ENCODE measurements around the gene MLANA.

The MLANA gene, protein sequence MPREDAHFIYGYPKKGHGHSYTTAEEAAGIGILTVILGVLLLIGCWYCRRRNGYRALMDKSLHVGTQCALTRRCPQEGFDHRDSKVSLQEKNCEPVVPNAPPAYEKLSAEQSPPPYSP

DNA sequence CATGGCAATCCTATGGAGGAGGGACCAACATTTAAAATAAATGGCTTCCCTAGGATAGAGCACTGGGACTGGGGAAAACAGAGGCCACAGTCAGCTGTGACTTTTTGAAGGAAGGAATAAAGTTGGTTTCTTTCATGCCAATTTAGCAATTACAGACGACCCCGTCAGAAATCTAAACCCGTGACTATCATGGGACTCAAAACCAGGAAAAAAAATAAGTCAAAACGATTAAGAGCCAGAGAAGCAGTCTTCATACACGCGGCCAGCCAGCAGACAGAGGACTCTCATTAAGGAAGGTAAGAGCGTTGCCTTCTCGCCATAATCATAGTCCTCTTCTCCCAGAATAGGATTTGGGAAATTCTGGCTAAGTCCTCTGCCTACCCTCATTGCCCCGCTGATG, at the start of gene MLANA:
Gene MLANA, plus strand, starts transcription at position 249 of the 400 bp plus-strand sequence. CDS start 1,586 bp downstream, outside the sequence.
- no peak for DNase-seq

DNA sequence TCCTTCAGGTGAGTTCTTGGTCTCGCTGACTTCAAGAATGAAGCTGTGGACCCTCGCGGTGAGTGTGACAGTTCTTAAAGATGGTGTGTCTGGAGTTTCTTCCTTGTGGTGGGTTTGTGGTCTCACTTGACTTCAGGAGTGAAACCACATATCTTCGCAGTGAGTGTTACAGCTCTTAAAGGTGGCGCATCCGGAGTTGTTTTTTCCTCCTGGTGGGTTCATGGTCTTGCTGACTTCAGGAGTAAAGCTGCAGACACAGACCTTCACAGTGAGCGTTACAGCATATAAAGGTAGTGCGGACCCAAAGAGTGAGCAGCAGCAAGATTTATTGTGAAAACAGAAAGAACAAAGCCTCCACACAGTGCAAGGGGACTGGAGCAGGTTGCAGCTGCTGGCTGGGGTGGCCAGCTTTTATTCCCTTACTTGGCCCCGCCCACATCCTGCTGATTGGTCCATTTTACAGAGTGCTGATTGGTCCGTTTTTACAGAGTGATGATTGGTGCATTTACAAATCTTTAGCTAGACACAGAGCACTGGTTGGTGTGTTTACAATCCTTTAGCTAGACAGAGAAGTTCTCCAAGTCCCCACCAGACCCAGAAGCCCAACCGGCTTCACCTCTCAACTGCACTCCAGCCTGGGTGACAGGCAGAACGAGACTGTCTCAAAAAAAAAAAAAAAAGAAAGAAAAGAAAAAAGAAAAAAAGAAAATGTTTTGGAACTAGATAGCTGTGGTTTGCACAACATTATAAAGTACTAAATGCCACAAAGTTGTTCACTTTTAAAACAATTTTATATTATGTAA, 48.7 kb upstream of the MLANA start:
- no peak for DNase-seq

DNA sequence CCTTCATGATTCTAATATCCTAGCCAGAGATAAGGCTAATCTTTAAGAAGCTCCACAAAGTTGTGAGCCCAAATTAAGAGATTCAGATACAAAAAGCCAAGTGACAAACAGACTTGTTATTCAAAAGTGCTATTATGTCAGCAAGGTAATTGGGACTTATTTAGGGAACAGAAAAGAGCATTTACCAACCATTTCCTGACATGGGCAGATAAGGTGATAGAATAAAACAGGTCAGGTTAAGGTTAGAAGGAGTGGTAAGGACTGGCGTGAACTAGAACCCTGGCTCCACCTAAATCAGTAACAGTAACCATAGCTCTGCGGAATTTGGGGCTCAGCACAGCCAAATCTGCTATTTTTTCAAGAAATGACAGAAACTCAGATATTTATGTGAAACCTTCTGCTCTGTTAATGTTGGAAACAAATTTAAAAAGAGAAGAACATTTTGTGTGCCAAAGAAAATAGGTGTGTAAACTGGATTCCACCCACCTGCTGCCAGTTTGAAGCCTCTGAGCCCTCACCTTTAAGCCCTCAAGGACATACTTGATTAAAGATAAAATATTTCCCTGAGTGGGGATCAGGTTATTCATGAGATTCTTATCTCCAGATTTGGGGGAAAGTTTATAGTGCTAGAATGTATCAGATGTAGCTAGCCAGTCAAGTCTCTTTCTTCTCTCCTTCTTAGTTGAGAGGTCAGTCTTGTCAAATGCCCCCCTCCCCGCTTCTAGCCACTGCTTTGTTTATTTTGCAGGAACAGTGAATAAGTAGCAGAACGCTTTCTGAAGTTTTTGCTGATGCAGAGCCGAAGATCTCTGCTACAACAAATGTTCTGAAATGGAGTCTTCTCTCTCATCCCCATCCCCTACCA, 47.5 kb upstream of the MLANA start:
- DNase-seq = no peak

DNA sequence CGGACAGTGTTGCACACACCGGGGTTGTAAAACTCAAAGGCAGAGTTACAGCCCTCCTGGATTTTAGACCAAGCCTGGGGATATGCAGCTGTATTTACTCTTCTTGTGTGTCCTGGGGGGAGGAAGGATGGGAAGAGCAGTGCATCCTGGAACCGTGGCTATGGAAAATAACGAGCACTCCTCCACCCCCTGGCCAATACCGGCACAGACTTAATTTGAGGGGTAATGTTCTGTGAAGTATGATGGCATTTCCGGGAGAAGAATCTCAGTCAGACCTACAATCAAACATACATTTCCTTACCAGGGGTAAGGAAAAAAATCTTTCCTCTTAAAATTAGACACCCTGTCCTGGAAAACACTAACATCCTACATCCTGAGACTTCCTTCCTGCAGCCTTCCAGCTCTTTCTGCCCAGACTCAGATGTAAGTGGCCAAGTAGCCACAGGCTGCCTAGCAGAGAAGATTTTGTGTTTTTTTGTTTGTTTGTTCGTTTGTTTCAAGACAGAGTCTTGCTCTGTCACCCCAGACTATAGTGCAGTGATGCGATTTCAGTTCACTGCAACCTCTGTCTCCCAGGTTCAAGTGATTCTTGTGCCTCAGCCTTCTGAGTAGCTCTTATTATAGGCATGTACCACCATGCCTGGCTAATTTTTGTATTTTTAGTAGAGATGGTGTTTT, 46.8 kb upstream of the MLANA start:
- DNase-seq = no peak

DNA sequence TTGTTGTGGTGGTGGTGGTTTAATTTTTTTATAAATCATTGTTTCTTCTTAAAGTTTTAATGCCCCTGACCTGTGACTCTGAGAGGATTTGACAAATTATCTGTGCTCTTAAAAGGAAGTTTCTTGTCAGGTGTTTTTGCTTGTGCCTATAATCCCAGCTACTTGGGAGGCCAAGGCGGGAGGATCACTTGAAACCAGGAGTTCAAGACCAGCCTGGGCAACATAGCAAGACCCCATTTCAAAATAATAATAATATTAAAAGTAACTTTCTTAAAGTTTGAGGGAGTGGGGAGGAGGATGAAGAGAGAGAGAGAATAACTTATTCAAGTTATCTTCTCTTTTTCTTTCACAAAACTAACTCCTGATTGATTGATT, 45.5 kb upstream of the MLANA start:
- no peak for DNase-seq

DNA sequence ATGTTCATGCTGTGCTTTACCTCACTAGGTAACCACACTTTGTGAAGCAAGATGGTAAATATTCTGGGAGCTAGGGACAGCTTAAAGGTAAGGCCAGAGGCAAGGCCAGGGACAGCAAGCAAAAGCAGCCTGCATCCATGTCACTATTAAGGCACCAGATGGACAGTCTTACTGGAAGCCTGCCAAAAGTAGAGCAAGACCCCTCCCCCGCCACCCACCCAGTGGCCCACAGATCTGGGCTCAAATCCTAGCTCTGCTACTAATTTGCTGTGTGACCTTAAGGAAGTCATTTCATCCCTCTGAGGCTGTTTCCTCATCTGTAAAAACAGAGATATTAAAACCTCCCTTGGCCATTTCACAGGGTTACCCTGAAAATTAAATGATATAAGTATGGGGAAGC, 44.6 kb upstream of the MLANA start:
- DNase-seq = no peak

DNA sequence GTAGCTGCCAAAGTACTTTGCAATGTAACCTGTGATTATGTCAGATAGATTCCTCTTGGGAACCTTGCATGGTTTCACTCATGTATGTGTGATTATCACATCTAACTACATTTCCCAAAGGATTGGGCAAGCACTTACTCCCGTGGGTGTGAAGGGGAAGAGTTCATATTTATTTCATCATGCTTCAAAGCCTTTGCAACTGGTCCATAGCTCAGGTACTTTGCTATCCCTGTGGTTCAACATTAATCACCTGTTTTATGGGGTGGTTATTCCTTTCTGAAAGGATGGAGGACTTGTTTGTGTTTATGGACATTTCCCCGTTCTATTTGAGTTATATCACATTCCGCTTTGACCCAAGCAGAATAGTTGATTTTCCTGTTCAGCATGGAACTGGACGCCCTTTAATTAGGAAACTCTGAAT, 44.2 kb upstream of the MLANA start:
- peak; percentile 82 for DNase-seq

DNA sequence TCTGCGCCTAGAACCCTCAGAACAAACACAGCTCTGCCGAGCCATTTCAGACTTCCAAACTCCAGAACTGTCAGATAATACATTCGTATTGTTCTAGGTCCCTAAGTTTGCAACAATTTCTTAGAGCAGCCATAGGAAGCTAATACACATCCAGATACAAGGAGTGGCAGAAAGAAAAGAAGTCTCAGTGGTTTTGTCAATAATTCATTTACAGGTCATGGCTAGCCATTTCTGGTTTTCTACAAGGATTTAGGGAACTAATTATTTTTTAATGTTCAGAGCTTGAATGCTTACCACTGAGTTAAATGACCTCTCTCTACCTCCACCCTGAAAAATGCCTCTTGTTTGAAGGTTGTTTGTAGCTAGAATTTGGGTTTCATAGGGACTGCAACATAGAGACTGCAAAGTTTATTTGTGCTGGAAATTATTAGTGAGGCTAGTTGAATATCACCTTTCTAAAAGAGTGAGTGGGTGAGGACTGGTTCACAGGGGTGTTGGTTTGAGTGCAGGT, 42.3 kb upstream of the MLANA start:
- DNase-seq = no peak

DNA sequence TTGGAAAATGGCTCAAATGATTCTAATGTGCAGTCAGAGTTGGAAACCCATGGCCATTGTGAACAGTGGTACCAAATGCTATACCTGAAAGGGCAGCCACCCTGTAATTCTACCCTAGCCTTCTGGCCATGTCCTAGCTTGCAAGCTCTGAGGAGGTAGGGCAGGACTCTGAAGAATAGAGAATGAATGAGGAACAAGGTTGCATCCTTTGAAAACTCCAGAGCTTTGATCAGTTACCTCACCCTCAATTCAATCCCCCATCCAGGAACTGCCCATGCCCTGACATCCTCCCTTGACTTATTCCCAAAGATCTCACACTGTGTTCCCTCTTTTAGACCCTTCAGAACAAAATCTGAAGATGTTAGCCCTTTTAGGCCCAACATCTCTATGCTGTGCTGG, 40.0 kb upstream of the MLANA start:
- DNase-seq = peak; percentile 25

DNA sequence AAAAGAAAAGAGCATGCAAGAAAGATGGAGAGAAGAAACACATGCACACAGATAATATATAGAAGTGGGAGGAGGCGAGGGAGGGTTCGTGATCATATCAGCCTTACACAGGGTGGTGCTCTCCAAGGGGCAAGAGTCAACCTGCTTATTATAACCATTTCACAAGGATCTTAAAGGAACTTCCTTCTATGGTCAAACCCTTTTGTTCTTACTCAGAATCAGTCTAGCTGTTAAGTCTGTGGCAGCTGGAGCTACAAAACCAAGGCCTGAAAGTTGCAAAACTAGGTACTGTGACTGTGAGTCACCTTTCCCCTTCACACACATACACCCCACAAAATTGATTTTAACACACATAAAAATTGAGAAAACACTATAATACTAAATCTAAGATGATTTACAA, 39.2 kb upstream of the MLANA start:
- DNase-seq = peak; percentile 98

DNA sequence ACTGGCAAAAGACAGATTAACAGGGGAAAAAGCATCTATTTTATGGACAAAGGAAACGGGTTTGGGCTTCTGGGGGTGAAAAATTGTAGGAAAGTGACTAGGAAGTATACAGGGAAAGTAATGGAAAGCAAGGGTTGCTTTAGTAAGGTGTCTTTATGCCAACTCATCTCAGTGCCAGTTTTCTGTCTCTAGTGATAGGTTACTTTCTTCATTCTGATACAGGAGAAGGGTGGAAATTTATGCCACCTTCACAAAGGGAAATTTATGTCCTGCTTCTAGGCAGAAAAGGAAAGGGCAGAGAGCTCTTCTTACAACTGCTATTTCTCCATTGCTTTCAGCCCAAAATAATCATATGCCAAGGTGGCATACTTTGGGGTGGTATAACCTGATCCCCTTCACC, 37.7 kb upstream of the MLANA start:
- no peak for DNase-seq

DNA sequence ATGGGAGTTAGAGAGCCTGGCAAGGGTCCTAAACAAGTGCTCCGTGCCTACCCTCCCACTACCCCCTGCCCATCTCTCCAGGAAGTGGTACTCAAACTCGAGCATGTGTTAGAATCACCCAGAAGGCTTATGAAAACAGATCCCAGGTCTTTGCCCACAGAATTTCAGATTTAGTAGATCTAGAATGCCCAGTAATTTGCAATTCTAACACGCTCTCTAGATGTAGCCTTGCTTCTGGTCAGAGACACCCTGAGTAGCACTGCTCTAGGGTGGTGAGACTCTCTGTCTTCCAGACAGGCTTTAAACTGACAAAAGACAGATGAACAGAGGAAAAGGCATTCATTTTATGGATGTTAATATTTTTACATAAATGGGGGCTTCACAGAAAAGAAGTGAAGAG, 37.1 kb upstream of the MLANA start:
- DNase-seq = no peak

DNA sequence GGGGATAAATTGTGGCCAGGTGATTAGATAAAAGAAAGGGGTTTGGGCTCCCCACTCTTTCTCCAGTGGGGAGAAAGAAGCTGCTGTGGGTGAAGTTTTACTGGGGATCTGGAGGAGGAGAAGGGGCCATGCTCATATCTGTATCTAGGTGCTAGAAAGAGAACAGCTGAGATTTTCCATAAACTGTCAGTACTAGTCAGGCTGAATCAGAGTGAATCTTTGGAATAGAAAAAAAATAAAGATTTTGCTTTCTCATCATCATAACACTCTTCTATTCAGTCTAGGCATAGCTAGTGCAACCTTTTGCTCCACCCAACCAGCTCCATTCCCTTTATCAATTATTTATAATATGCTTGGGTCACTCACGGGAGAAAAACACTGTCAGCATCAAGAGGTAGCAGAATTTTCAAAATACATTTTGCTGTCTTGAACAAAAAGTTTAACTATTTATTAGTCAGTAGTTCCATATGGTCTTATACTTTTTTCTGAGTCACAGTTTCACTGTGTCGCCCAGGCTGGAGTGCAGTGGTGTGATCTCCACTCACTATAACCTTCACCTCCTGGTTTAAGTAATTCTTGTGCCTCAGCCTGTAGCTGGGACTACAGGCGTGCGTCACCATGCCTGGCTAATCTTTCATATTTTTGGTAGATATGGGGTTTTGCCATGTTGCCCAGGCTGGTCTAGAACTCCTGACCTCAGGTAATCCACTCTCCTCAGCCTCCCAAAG, 36.5 kb upstream of the MLANA start:
- no peak for DNase-seq

DNA sequence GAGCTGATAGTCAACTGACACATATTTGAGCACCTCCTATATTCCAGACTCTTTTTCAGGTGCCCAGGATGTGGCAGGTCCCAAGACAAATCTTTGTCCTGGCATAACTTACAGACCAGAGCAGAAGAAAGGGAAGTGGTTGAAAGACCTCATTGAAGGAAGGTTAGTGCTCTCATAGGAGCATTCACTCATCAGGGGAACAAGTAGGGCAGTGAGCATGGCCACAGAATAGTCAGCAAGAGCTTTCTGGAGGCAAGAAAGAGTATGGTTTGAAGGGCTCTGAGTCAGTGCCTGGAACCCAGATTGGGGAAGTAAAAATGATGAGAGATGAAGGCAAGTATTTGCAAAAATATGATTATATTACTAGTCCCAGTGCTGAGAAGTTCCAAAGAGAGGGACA, 32.8 kb upstream of the MLANA start:
- peak; percentile 64 for DNase-seq

DNA sequence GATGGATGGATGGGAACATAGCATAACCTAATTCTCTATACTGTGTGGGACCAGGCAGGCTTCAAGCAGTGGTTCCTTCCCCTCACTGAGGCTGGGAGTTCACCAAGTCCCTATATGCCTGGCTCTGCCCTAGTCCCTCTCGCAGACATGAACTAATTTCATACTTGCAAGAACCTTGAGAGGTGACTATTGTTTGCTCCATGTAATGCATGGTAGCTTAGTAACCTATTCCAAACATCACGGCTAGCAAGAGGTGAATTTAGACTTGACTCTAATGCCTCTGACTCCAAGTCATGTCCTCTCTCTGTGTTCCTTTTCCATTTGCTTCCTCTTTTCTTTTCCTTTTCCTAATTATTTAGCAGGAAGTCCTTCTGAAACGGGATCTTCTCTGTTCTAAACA, 31.9 kb upstream of the MLANA start:
- no peak for DNase-seq

DNA sequence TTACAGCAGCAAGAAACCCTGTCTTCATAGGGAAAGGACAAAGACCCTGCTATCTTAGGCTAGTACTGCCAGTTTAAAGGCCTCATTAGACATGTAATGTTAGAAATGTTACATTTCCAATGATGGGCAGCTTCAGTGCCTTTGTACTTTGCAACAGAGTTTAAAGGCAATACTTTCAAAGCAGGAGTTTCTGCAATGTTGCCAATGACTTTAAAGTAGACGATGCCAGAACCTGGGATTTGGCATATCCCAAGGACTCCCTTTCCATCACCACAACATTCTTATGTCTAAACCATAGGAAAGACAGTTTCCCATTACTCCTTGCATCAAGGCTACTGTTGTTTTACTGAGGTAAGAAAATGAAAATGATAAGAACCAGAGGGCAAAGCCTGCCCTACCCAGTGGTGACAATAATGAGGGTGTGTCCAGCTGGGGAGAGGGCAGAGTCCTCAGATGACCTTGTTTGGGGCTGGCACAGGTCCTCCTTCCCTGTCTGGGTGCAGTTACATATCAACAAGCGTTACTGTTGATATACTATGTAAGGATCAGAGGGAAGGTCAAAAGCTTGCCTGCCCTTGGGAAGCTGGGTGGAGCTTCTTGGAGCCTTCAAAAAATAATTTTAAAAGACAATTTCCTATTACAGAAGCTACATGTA, 27.5 kb upstream of the MLANA start:
- DNase-seq = no peak

DNA sequence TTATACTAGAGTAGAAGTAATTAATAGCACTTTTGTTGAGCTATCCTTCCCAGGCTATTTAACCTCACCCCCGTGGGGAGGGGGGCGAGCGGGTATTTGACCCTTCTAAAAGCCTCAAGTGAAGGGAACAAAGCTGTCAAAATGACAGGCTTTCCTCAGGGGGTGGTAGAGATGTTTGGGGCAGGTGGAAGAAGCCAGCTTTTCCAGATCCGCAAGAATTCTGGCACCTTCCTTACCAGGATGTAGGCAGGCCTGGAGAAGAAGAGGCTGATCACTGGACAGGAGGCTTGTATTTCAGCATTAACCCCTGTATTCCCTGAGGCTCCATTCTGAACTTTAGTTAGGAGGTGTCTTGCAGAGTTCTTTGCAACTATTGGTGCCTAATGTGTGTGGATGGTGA, 26.2 kb upstream of the MLANA start:
- DNase-seq = no peak

DNA sequence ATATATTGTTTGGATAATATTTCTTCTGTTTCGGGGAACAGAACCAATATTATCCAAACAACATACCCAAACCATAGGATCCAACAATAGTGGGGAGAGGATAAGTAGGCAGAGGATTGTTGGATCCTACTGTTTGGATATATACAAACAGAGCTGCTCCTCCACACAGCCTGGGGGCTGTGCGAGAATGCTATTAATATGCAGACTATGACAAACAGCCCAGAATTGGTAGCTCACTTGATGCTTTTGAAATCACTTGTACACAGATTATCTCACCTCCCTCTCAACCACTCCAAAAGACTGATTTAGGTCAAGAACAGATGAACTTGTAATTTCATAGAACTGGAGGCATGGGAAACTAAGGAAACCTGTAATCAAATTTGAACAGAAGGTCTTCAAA, 24.4 kb upstream of the MLANA start:
- DNase-seq = no peak

DNA sequence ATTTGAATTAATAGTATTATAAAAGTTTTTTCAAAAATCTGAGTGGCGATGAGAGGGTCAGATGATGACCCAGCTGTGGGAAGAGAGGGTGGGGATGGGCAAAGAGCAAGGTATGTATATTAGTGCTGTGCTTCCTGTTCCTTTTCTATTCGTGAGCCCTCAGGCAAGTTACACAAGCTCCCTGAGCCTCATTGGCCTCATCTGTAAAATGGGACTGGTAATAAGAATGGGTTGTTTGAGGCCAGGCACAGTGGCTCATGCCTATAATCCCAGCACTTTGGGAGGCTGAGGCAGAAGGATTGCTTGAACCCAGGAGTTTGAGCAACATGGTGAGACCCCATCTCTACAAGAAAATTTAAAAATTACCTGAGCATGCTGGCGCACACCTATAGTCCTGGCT, 24.0 kb upstream of the MLANA start:
- no peak for DNase-seq

DNA sequence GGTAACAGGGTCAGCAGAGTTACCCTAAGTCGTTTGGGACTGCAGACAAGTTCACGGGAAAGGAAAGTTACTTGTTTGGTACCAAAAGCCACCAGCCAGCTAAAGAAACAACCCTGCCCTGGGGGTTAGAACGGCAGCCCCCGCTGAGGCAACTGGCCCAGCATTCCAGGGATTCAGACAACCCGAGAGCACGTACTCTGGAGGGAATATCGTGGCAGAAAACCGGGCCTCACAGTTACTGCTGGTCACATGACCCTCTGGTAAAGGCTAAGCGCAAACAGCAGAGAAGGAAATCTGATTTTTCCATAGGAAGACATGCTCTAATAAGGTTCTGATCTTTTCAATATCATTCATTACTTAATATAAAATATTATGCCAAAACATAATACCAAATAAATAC, 22.5 kb upstream of the MLANA start:
- no peak for DNase-seq

DNA sequence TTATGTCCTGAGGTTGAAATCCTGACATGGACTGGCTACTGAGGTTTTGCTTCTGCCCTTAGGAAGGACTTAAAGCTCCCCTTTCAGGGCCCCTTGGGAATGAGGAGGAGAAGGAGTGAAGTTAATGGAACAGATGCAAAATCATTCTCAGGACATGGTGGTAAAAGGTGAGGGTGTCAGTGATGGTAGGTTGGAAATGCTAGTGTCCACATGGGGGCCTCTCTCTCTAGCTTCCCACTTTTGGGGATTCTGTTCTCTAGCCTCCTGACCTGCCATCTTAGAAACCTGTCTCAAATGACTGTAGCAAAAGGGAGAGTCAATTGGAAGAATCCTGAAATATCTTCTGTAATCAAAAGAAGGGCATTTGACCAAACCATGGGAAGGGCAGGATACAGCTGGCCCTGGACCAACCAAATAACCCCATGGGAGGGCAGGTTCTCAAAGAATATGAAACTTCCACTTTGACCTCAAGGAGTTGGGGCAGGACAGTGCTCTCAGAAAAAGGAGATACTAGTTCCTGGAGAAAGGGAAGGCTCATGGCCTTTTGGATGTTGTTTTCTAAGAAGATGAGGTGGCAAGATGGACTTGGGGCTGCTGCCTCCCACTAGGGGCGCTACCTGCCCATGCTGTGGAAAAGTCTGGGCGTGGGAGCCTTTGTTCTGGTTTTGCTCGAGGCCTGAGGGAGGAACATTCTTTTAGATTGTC, 21.2 kb upstream of the MLANA start:
- no peak for DNase-seq

DNA sequence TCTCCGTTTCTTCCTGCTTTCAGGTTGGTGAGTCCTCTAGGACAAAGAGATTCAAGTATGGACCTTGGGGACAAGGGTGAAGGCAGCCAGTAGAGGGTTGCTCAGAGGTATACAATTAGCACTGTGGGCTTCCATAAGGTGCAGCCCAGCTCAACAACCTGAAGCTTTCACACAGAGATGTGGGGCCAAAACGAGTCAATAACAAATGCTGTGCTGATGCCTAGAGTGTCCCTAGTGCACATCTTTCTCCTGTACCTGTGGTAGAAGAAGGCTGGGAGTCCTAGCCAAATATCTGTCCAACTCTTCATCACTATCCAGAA, 20.7 kb upstream of the MLANA start:
- no peak for DNase-seq
